OCI-LY1 (cell line): Measurements from ENCODE around the gene CHRNA3.

Experiments used
- EZH2 ChIP-seq: fragments of 200-600 bp; sonication (generic), shearing (Covaris generic); IDR thresholded peaks from 2 replicates; pipeline ENCODE4 v1.8.0; 2017; ENCODE audit warnings: borderline replicate concordance, mixed run types, mild to moderate bottlenecking, antibody characterized with exemption, low read length, moderate library complexity, mixed read lengths
- TF ChIP-seq, protein P1 (sequence below): fragments of 200-600 bp; sonication (generic), shearing (Covaris generic); IDR thresholded peaks from 2 replicates; pipeline ENCODE4 v1.5.1; 2017; ENCODE audit warnings: mild to moderate bottlenecking, antibody characterized with exemption, low read length, moderate library complexity, mixed read lengths

GRCh38 chr15:78636378-78636859 lies 15.6 kb upstream of the CHRNA3 start:
- TF ChIP-seq, protein P1, sequence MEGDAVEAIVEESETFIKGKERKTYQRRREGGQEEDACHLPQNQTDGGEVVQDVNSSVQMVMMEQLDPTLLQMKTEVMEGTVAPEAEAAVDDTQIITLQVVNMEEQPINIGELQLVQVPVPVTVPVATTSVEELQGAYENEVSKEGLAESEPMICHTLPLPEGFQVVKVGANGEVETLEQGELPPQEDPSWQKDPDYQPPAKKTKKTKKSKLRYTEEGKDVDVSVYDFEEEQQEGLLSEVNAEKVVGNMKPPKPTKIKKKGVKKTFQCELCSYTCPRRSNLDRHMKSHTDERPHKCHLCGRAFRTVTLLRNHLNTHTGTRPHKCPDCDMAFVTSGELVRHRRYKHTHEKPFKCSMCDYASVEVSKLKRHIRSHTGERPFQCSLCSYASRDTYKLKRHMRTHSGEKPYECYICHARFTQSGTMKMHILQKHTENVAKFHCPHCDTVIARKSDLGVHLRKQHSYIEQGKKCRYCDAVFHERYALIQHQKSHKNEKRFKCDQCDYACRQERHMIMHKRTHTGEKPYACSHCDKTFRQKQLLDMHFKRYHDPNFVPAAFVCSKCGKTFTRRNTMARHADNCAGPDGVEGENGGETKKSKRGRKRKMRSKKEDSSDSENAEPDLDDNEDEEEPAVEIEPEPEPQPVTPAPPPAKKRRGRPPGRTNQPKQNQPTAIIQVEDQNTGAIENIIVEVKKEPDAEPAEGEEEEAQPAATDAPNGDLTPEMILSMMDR = no peak
- no peak for TF ChIP-seq EZH2
